ENCODE measurements around the gene CTNNBL1.

DNA sequence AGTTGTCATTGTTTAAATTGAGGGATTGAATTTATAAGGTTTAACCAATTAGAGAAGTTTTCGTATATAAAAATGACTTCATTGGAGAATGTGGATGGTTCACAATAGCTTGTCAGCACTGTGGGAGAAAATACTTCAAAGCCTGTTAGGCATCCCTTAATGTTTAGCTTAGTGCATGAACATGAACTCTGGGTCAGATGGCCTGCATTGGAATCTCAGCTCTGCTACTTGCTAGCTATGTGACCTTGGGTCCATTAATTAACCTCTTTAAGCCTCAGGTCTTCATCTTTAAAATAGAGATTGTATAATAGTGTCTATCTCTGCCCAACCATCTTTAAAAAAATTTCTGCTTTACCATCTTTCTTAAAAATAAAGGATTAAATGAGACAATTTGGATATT is 11.1 kb downstream of the CTNNBL1 start:
- TF ChIP-seq POLR2A (IDR thresholded peaks at IDR 0.05) = no peak
- TF ChIP-seq, protein P1, sequence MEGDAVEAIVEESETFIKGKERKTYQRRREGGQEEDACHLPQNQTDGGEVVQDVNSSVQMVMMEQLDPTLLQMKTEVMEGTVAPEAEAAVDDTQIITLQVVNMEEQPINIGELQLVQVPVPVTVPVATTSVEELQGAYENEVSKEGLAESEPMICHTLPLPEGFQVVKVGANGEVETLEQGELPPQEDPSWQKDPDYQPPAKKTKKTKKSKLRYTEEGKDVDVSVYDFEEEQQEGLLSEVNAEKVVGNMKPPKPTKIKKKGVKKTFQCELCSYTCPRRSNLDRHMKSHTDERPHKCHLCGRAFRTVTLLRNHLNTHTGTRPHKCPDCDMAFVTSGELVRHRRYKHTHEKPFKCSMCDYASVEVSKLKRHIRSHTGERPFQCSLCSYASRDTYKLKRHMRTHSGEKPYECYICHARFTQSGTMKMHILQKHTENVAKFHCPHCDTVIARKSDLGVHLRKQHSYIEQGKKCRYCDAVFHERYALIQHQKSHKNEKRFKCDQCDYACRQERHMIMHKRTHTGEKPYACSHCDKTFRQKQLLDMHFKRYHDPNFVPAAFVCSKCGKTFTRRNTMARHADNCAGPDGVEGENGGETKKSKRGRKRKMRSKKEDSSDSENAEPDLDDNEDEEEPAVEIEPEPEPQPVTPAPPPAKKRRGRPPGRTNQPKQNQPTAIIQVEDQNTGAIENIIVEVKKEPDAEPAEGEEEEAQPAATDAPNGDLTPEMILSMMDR (IDR thresholded peaks at IDR 0.05) = no peak
